Measurements from ENCODE around the gene GREB1. TPM values are rescaled to one million over a fixed set of nuclear protein-coding genes. Genes with fewer than 3 reads are reported as not detected.

Gene GREB1
- total and polyA plus RNA-seq, 2 of the 13 experiments (the other 11 are each of a cell fraction or from before 2014, with no cell fraction given) = 31.3 to 61.2 TPM

DNA sequence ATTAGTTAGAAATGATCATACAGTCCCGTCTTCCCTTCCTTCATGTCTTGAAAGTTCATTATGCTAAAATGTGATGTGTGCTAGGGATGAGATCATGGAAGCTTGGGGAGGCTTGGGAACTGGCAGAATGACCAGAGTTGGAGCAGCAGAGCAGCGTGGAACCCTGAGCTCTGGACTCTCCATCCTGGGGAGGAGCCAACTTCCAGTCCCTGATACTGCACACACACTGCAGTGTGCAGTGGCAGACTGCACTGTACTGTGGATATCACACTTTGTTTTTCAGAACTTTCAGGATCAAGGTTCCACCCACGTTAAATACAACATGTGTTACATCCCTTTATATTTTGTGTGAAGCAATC lies 27.3 kb upstream of the GREB1 start (continued):
- no peak for TF ChIP-seq ZNF34 (CRISPR knock-in tag; IDR thresholded peaks at IDR 0.05; ENCODE audit: borderline replicate concordance)
- TF ChIP-seq HOXA3 (CRISPR knock-in tag; IDR thresholded peaks at IDR 0.05) = peak; percentile 66
- TF ChIP-seq, protein P1, sequence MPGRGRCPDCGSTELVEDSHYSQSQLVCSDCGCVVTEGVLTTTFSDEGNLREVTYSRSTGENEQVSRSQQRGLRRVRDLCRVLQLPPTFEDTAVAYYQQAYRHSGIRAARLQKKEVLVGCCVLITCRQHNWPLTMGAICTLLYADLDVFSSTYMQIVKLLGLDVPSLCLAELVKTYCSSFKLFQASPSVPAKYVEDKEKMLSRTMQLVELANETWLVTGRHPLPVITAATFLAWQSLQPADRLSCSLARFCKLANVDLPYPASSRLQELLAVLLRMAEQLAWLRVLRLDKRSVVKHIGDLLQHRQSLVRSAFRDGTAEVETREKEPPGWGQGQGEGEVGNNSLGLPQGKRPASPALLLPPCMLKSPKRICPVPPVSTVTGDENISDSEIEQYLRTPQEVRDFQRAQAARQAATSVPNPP (CRISPR knock-in tag; IDR thresholded peaks at IDR 0.05) = 0 out of 2 replicates have a peak, but pooled peaks have one; percentile 11
- TF ChIP-seq SPEN (CRISPR knock-in tag; IDR thresholded peaks at IDR 0.05; ENCODE audit: low read depth) = peak; percentile 69; the same call in 1 of the 2 replicates
- TF ChIP-seq ZFP82 (CRISPR knock-in tag; IDR thresholded peaks at IDR 0.05; ENCODE audit: borderline replicate concordance) = 0 out of 2 replicates have a peak, but pooled peaks have one; percentile 8
- no peak for TF ChIP-seq TRIM24 (CRISPR knock-in tag; IDR thresholded peaks at IDR 0.05)
- TF ChIP-seq NCOR1 (IDR thresholded peaks at IDR 0.05; ENCODE audit: borderline replicate concordance, low read length) = no peak
- TF ChIP-seq RAD21 (CRISPR knock-in tag; IDR thresholded peaks at IDR 0.05) = peak; percentile 44; the same call in 1 of the 2 replicates
- TF ChIP-seq, protein P2, sequence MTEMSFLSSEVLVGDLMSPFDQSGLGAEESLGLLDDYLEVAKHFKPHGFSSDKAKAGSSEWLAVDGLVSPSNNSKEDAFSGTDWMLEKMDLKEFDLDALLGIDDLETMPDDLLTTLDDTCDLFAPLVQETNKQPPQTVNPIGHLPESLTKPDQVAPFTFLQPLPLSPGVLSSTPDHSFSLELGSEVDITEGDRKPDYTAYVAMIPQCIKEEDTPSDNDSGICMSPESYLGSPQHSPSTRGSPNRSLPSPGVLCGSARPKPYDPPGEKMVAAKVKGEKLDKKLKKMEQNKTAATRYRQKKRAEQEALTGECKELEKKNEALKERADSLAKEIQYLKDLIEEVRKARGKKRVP (CRISPR knock-in tag; IDR thresholded peaks at IDR 0.05) = no peak
- TF ChIP-seq, protein P3, sequence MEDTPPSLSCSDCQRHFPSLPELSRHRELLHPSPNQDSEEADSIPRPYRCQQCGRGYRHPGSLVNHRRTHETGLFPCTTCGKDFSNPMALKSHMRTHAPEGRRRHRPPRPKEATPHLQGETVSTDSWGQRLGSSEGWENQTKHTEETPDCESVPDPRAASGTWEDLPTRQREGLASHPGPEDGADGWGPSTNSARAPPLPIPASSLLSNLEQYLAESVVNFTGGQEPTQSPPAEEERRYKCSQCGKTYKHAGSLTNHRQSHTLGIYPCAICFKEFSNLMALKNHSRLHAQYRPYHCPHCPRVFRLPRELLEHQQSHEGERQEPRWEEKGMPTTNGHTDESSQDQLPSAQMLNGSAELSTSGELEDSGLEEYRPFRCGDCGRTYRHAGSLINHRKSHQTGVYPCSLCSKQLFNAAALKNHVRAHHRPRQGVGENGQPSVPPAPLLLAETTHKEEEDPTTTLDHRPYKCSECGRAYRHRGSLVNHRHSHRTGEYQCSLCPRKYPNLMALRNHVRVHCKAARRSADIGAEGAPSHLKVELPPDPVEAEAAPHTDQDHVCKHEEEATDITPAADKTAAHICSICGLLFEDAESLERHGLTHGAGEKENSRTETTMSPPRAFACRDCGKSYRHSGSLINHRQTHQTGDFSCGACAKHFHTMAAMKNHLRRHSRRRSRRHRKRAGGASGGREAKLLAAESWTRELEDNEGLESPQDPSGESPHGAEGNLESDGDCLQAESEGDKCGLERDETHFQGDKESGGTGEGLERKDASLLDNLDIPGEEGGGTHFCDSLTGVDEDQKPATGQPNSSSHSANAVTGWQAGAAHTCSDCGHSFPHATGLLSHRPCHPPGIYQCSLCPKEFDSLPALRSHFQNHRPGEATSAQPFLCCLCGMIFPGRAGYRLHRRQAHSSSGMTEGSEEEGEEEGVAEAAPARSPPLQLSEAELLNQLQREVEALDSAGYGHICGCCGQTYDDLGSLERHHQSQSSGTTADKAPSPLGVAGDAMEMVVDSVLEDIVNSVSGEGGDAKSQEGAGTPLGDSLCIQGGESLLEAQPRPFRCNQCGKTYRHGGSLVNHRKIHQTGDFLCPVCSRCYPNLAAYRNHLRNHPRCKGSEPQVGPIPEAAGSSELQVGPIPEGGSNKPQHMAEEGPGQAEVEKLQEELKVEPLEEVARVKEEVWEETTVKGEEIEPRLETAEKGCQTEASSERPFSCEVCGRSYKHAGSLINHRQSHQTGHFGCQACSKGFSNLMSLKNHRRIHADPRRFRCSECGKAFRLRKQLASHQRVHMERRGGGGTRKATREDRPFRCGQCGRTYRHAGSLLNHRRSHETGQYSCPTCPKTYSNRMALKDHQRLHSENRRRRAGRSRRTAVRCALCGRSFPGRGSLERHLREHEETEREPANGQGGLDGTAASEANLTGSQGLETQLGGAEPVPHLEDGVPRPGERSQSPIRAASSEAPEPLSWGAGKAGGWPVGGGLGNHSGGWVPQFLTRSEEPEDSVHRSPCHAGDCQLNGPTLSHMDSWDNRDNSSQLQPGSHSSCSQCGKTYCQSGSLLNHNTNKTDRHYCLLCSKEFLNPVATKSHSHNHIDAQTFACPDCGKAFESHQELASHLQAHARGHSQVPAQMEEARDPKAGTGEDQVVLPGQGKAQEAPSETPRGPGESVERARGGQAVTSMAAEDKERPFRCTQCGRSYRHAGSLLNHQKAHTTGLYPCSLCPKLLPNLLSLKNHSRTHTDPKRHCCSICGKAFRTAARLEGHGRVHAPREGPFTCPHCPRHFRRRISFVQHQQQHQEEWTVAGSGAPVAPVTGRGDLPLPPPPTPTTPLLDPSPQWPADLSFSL (CRISPR knock-in tag; IDR thresholded peaks at IDR 0.05) = peak; percentile 82; the same call in 1 of the 2 replicates
- 0 out of 2 replicates have a peak, but pooled peaks have one; percentile 55 for TF ChIP-seq JUND (CRISPR knock-in tag; IDR thresholded peaks at IDR 0.05)
- TF ChIP-seq, protein P4, sequence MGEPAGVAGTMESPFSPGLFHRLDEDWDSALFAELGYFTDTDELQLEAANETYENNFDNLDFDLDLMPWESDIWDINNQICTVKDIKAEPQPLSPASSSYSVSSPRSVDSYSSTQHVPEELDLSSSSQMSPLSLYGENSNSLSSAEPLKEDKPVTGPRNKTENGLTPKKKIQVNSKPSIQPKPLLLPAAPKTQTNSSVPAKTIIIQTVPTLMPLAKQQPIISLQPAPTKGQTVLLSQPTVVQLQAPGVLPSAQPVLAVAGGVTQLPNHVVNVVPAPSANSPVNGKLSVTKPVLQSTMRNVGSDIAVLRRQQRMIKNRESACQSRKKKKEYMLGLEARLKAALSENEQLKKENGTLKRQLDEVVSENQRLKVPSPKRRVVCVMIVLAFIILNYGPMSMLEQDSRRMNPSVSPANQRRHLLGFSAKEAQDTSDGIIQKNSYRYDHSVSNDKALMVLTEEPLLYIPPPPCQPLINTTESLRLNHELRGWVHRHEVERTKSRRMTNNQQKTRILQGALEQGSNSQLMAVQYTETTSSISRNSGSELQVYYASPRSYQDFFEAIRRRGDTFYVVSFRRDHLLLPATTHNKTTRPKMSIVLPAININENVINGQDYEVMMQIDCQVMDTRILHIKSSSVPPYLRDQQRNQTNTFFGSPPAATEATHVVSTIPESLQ (CRISPR knock-in tag; conservative IDR thresholded peaks at IDR 0.05) = no peak
- TF ChIP-seq ZNF629 (CRISPR knock-in tag; conservative IDR thresholded peaks at IDR 0.05) = peak; percentile 42
- peak; percentile 57; the same call in 1 of the 2 replicates for TF ChIP-seq MIER2 (CRISPR knock-in tag; IDR thresholded peaks at IDR 0.05)
- peak; percentile 75 for TF ChIP-seq POLR2AphosphoS5 (IDR thresholded peaks at IDR 0.05; ENCODE audit: low read depth, low read length)
- TF ChIP-seq RFXAP (CRISPR knock-in tag; IDR thresholded peaks at IDR 0.05; ENCODE audit: borderline replicate concordance) = peak; percentile 67; the same call in 1 of the 2 replicates
- peak; percentile 26; the same call in 1 of the 2 replicates for TF ChIP-seq ATF7 (IDR thresholded peaks at IDR 0.05)
- 0 out of 2 replicates have a peak, but pooled peaks have one; percentile 11 for TF ChIP-seq ATF7 (CRISPR knock-in tag; IDR thresholded peaks at IDR 0.05)
- no peak for TF ChIP-seq NFRKB (IDR thresholded peaks at IDR 0.05)
- peak; percentile 36; the same call in 1 of the 2 replicates for TF ChIP-seq ISL2 (CRISPR knock-in tag; IDR thresholded peaks at IDR 0.05)
- TF ChIP-seq KDM1A (CRISPR knock-in tag; IDR thresholded peaks at IDR 0.05) = peak; percentile 61; the same call in 1 of the 2 replicates
- 0 out of 2 replicates have a peak, but pooled peaks have one; percentile 5 for TF ChIP-seq ZKSCAN8 (CRISPR knock-in tag; IDR thresholded peaks at IDR 0.05; ENCODE audit: borderline replicate concordance)

Data from HepG2 (cell line).